Ectodermal cell (in vitro differentiated cells): ENCODE measurements around the gene KRTAP10-4. TPM values are rescaled to one million over a fixed set of nuclear protein-coding genes. Genes with fewer than 3 reads are reported as not detected.
"Not testable (repeated sequence)": the region's sequence is repeated elsewhere in the genome, so short reads cannot be mapped to it uniquely, and the experiment has no call there.

Experiments
- H3K27ac ChIP-seq: 2 replicates; pipeline ENCODE4 v1.7.0; 2013; ENCODE audit warnings: mild to moderate bottlenecking, low read depth, low read length; ENCODE audit not compliant: insufficient read depth, poor library complexity, severe bottlenecking
- H3K27me3 ChIP-seq: 2 replicates; pipeline ENCODE4 v1.7.0; 2013; ENCODE audit warnings: mild to moderate bottlenecking, low read length; ENCODE audit not compliant: insufficient read depth, control insufficient read depth, poor library complexity, severe bottlenecking
- H3K36me3 ChIP-seq: one replicate; pipeline ENCODE4 v1.7.0; 2013; ENCODE audit warnings: low read length; ENCODE audit not compliant: control insufficient read depth, insufficient read depth
- H3K4me1 ChIP-seq: one replicate; pipeline ENCODE4 v1.7.0; 2013; ENCODE audit warnings: low read length; ENCODE audit not compliant: control insufficient read depth, insufficient read depth
- H3K4me3 ChIP-seq: 2 replicates; pipeline ENCODE4 v1.7.0; 2013; ENCODE audit warnings: low read depth, low read length, control low read depth; ENCODE audit not compliant: insufficient read depth
- H3K9me3 ChIP-seq: 2 replicates; pipeline ENCODE4 v1.7.0; 2013; ENCODE audit warnings: mild to moderate bottlenecking, low read length, moderate library complexity; ENCODE audit not compliant: control insufficient read depth
- WGBS, 2 experiments: methylation state at CpG; one replicate each; pipeline ENCODE4 v1.1.7; 2013; ENCODE audit warnings: missing lambda C conversion rate in 2 of 2; 5-methylcytosine and 5-hydroxymethylcytosine counted together
- polyA plus RNA-seq, 4 experiments: library from polyadenylated mRNA; stranded (reverse); fragments of 50-300 nt; gene quantifications; one replicate each; pipeline ENCODE4 v1.2.3, GENCODE V29; 2013

Gene KRTAP10-4, protein sequence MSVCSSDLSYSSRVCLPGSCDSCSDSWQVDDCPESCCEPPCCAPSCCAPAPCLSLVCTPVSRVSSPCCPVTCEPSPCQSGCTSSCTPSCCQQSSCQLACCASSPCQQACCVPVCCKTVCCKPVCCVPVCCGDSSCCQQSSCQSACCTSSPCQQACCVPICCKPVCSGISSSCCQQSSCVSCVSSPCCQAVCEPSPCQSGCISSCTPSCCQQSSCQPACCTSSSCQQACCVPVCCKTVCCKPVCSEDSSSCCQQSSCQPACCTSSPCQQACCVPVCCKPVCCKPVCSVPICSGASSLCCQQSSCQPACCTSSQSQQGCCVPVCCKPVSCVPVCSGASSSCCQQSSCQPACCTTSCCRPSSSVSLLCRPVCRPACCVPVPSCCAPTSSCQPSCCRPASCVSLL
- polyA plus RNA-seq (2013, experiment 1 of 4), result not detected
- not detected for polyA plus RNA-seq (2013, experiment 2 of 4)
- not detected for polyA plus RNA-seq (2013, experiment 3 of 4)
- not detected for polyA plus RNA-seq (2013, experiment 4 of 4)

GRCh38 chr21:44573630-44574456, at the start of gene KRTAP10-4:
TSS of gene KRTAP10-4 (plus strand) at chr21:44573729. CDS start at chr21:44573759, 30 bp downstream.
- H3K27ac ChIP-seq, result not testable (repeated sequence)
- WGBS, 2 experiments, result 85 to 88% methylated on average over 21 to 22 of the region's 25 CpGs

GRCh38 chr21:44524414-44525371, 48.8 kb upstream of the KRTAP10-4 start:
- Histone ChIP-seq H3K4me1 (no peaks in the 10 kb centered on the region), H3K36me3 (no peaks in the 10 kb centered on the region), H3K9me3 (no peaks in the 10 kb centered on the region), H3K27ac (no peak overlapping the region), H3K27me3 (no peaks in the 10 kb centered on the region), H3K4me3 (no peak overlapping the region)
- WGBS, 2 experiments, result 85 to 87% methylated on average over 2 of the region's 2 CpGs

More at GRCh38 chr21:44573630-44574456, at the start of gene KRTAP10-4:
- H3K27me3 ChIP-seq, H3K9me3 ChIP-seq, H3K4me1 ChIP-seq, H3K36me3 ChIP-seq, H3K4me3 ChIP-seq: not testable (repeated sequence)

DNA sequence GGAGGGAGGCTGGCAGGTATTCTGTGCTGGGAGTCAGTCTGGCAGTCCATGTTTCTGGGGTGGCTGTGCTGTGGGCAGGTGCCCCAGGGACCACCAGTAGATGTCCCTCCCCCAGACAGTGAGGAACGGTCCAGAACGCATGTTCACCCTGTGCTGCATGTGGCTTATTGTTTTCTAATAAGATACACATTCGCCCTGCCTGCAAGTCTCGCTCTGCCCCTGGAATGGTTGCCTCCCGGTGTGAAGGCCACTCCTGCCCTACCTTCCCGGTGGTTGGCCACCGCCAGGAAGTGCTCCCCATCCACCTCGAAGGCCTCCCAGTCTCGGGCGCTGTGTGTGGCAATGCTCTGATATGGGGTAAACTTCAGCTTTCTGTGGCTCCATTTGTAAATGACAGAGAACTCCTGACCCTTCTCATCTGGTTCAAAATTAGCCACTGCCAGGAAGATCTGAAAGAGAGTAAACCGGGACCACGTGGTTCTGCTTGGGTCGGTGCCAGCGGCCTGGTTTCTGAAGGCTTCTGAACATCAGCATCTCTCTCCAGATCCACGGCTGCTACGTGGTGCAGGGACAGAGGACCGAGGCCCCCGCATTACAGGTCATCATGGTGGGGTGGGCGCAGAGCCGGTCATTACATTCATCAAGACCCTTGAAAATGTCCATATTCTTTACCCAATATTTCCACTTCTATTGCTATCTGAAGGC, 48.0 kb upstream of the KRTAP10-4 start:
- no peaks in the 10 kb centered on the region for H3K36me3 ChIP-seq
- H3K27me3 ChIP-seq, result no peaks in the 10 kb centered on the region
- H3K4me3 ChIP-seq, result no peak overlapping the region
- H3K9me3 ChIP-seq, result no peaks in the 10 kb centered on the region
- no peak overlapping the region for H3K27ac ChIP-seq
- no peaks in the 10 kb centered on the region for H3K4me1 ChIP-seq
- WGBS, 2 experiments, result 93 to 95% methylated on average over 20 of the region's 20 CpGs

DNA sequence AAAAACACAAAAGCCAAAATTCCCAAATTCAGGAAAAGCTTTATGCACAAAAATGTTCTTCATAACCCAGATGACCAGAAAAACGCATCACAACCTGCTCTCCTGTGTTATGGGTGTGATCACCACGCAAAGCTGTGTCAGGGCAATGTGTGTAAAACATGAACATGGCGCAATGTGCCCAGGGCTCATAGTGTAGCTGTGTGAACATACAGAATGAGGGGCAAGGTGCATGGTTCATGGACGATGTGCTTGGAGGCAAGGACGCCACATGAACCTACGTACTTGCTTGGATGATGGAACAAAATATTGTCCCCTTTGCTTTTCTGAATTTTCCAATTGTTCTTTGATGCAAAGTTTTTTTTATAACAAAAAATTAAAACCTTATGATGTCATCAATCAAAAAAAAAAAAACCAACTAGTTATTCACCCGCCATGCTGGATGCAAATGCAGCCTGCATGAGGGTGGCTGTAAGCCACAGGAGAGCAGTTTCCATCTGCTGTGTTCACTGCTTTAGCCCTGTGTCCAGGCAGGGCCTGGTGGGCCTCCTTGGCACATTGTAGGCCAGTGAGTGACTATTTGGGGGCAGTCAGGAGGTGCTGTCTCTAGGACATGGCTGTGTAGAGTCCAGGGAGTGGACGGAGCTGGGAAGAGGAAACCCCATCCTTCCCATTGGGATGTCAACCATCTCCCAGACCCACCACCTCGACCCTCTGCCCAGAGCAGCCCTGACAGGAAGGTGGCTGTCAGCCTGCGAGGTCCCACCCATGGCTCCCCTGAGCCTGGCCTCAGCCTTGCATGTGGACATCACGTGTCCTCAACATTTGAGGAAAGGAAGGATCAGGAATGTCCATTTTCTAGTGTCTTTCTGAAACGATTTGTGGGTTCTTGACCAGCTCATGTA, 47.2 kb upstream of the KRTAP10-4 start:
- no peak overlapping the region for H3K27ac ChIP-seq
- H3K4me3 ChIP-seq, result no peak overlapping the region
- H3K27me3 ChIP-seq, result no peaks in the 10 kb centered on the region
- no peaks in the 10 kb centered on the region for H3K4me1 ChIP-seq
- H3K9me3 ChIP-seq, result no peaks in the 10 kb centered on the region
- no peaks in the 10 kb centered on the region for H3K36me3 ChIP-seq
- WGBS, 2 experiments, result 91 to 93% methylated on average over 12 of the region's 12 CpGs

GRCh38 chr21:44527156-44527982, 46.2 kb upstream of the KRTAP10-4 start:
- Histone ChIP-seq H3K4me1 (no peaks in the 10 kb centered on the region), H3K36me3 (no peaks in the 10 kb centered on the region), H3K9me3 (no peaks in the 10 kb centered on the region), H3K27me3 (no peaks in the 10 kb centered on the region), H3K4me3 (no peak overlapping the region), H3K27ac (no peak overlapping the region)
- WGBS, 2 experiments, result 94 to 95% methylated on average over 37 of the region's 37 CpGs

- WGBS, 2 experiments, result 93% methylated on average over 18 of the region's 18 CpGs
- H3K36me3 ChIP-seq, result no peaks in the 10 kb centered on the region
- no peaks in the 10 kb centered on the region for H3K4me1 ChIP-seq
- no peak overlapping the region for H3K4me3 ChIP-seq
- H3K27me3 ChIP-seq, result no peaks in the 10 kb centered on the region
- no peak overlapping the region for H3K27ac ChIP-seq
- no peaks in the 10 kb centered on the region for H3K9me3 ChIP-seq
Measured at GRCh38 chr21:44527983-44528633, 45.4 kb upstream of the KRTAP10-4 start.

- H3K4me1 ChIP-seq, result no peaks in the 10 kb centered on the region
- no peak overlapping the region for H3K27ac ChIP-seq
- H3K4me3 ChIP-seq, result no peak overlapping the region
- WGBS, 2 experiments, result 92 to 93% methylated on average over 10 of the region's 10 CpGs
- no peaks in the 10 kb centered on the region for H3K27me3 ChIP-seq
- no peaks in the 10 kb centered on the region for H3K9me3 ChIP-seq
- no peaks in the 10 kb centered on the region for H3K36me3 ChIP-seq
Measured at GRCh38 chr21:44528634-44528995, 44.9 kb upstream of the KRTAP10-4 start.

- WGBS, 2 experiments, result 94 to 95% methylated on average over 15 to 17 of the region's 17 CpGs
- Histone ChIP-seq H3K4me3 (no peak overlapping the region), H3K36me3 (no peaks in the 10 kb centered on the region)
Measured at GRCh38 chr21:44529011-44529421, 44.5 kb upstream of the KRTAP10-4 start.

More at GRCh38 chr21:44529011-44529421, 44.5 kb upstream of the KRTAP10-4 start:
- Histone ChIP-seq H3K27ac (no peak overlapping the region), H3K9me3 (no peaks in the 10 kb centered on the region), H3K27me3 (no peaks in the 10 kb centered on the region), H3K4me1 (no peaks in the 10 kb centered on the region)
